Epithelial cell of esophagus (primary cell): ENCODE measurements around the gene KIF21A.
A peak's percentile ranks its signal among the peaks of the same experiment; 100 is the strongest.

Experiments
- DNase-seq: peaks from one replicate; pipeline ENCODE4 v3.0.0; 2010; ENCODE audit warnings: low read depth
- H3K4me3 ChIP-seq: 2 replicates; pipeline ENCODE4 v1.5.1; 2011; ENCODE audit warnings: mild to moderate bottlenecking, low read length, control low read depth
- CTCF ChIP-seq: IDR thresholded peaks from 2 replicates; pipeline ENCODE4 v1.5.1; 2011; ENCODE audit warnings: low read depth, mild to moderate bottlenecking, low read length, control low read depth, inconsistent platforms; ENCODE audit not compliant: insufficient read depth; ENCODE audit errors: missing control alignments

Gene KIF21A

GRCh38 chr12:39341179-39341578, 101.7 kb downstream of the KIF21A start:
- no peak for DNase-seq
- TF ChIP-seq CTCF: no peak
- H3K4me3 ChIP-seq: no peak overlapping the region

DNA sequence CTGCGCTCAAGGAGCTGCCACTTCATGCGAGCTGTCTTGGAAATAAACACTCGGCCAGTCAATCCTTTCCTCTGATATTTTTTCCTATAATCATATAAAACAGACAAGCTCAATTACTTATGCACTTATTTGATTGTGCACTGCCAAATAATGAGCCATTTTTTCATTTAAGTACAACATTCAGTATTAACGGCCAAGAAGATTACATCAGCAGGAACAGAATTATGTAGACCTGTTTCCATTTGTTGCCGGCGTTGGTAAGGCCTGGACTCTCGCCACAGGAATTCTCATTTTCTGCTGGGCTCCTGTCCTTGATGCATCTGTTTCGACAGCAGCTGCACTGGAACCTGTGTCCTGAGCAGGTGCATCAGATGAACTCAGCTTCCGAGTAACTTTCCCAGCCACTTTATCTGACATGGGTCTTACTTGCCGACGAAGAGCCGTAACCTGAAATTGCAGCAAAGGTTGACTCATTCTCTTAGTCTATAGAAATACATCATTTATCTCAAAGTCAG, 110.2 kb downstream of the KIF21A start:
- no peak for DNase-seq
- H3K4me3 ChIP-seq: no peak overlapping the region
- TF ChIP-seq CTCF: no peak

- no peak for TF ChIP-seq CTCF
- H3K4me3 ChIP-seq: no peak overlapping the region
- DNase-seq: no peak
Observed at GRCh38 chr12:39331539-39332261, 111.2 kb downstream of the KIF21A start.

- H3K4me3 ChIP-seq: no peak overlapping the region
- no peak for TF ChIP-seq CTCF
- no peak for DNase-seq
Observed at GRCh38 chr12:39329876-39330275, 113.0 kb downstream of the KIF21A start.

- TF ChIP-seq CTCF: no peak
- no peak overlapping the region for H3K4me3 ChIP-seq
- DNase-seq: peak; percentile 42
Observed at GRCh38 chr12:39329018-39329417, 113.9 kb downstream of the KIF21A start.

GRCh38 chr12:39327965-39328364, 115.0 kb downstream of the KIF21A start:
- DNase-seq: no peak
- TF ChIP-seq CTCF: no peak
- no peak overlapping the region for H3K4me3 ChIP-seq

DNA sequence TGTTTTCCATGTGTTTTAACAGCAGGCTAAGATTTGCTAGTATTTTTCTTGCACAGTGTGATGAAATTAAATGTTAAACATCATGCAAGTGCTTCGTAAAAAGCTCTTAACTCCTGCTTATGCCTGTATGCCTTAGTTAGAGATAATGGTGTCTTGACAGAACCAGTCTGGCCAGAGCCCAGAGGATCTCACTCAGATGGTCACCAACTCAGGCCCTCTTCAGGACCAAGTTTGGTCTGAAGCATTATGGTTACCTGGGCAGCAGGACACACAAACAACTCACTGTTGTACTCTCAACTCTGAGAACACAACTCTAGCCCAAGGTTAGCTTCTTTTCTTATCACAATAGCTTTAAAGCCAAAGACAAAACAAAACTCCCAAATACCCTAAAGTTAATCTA, 115.4 kb downstream of the KIF21A start:
- DNase-seq: no peak
- no peak overlapping the region for H3K4me3 ChIP-seq
- no peak for TF ChIP-seq CTCF
